Astrocyte (in vitro differentiated cells and primary cell): Measurements from ENCODE around the gene GLRA2. TPM values are rescaled to one million over a fixed set of nuclear protein-coding genes. Genes with fewer than 3 reads are reported as not detected.

Experiments
- DNase-seq: peaks from one replicate; pipeline ENCODE4 v3.0.0-alpha.2; 2010; ENCODE audit warnings: low read depth
- FAIRE-seq: peaks from 2 replicates; lab custom pipeline; 2011; peaks lifted over from hg19 to GRCh38; lab: Jason Lieb, UNC
- H2AFZ ChIP-seq: 2 replicates; pipeline ENCODE4 v1.6.0; 2012; ENCODE audit warnings: low read depth, low read length, inconsistent platforms
- H3K27ac ChIP-seq: 2 replicates; pipeline ENCODE4 v1.5.1; 2011; ENCODE audit warnings: low read depth, low read length, inconsistent platforms
- H3K27me3 ChIP-seq: 2 replicates; pipeline ENCODE4 v1.6.0; 2011; ENCODE audit warnings: low read length, inconsistent platforms; ENCODE audit not compliant: insufficient read depth
- H3K36me3 ChIP-seq: 2 replicates; pipeline ENCODE4 v1.5.1; 2011; ENCODE audit warnings: low read length, inconsistent platforms; ENCODE audit not compliant: insufficient read depth
- H3K4me1 ChIP-seq: 2 replicates; pipeline ENCODE4 v1.5.1; 2011; ENCODE audit warnings: low read length, inconsistent platforms; ENCODE audit not compliant: insufficient read depth
- H3K4me2 ChIP-seq: 2 replicates; pipeline ENCODE4 v1.6.0; 2012; ENCODE audit warnings: low read length, inconsistent platforms
- H3K4me3 ChIP-seq: 2 replicates; pipeline ENCODE4 v1.5.1; 2011; ENCODE audit warnings: low read depth, mild to moderate bottlenecking, low read length, inconsistent platforms; ENCODE audit not compliant: insufficient read depth
- H3K79me2 ChIP-seq: 2 replicates; pipeline ENCODE4 v1.6.0; 2012; ENCODE audit warnings: mild to moderate bottlenecking, low read length, inconsistent platforms; ENCODE audit not compliant: insufficient read depth
- H3K9ac ChIP-seq: 2 replicates; pipeline ENCODE4 v1.6.0; 2012; ENCODE audit warnings: mild to moderate bottlenecking, low read length, inconsistent platforms
- H3K9me3 ChIP-seq: 2 replicates; pipeline ENCODE4 v1.5.1; 2012; ENCODE audit warnings: low read depth, mild to moderate bottlenecking, low read length, inconsistent platforms; ENCODE audit not compliant: insufficient read depth
- H4K20me1 ChIP-seq: 2 replicates; pipeline ENCODE4 v1.6.0; 2012; ENCODE audit warnings: low read length, inconsistent platforms; ENCODE audit not compliant: insufficient read depth
- H3K27ac Mint-ChIP-seq: one replicate; pipeline ENCODE4 v1.8.0; 2021; ENCODE audit warnings: mild to moderate bottlenecking, mixed read lengths; ENCODE audit not compliant: unreplicated experiment
- H3K27me3 Mint-ChIP-seq: one replicate; pipeline ENCODE4 v1.8.0; 2021; ENCODE audit warnings: low read depth, mixed read lengths; ENCODE audit not compliant: unreplicated experiment
- H3K36me3 Mint-ChIP-seq: one replicate; pipeline ENCODE4 v1.8.0; 2021; ENCODE audit warnings: low read depth, mixed read lengths; ENCODE audit not compliant: unreplicated experiment
- H3K4me1 Mint-ChIP-seq: one replicate; pipeline ENCODE4 v1.8.0; 2021; ENCODE audit warnings: low read depth, mixed read lengths; ENCODE audit not compliant: unreplicated experiment
- H3K4me3 Mint-ChIP-seq: one replicate; pipeline ENCODE4 v1.8.0; 2021; ENCODE audit warnings: mild to moderate bottlenecking, moderate library complexity, mixed read lengths; ENCODE audit not compliant: unreplicated experiment
- H3K9me3 Mint-ChIP-seq: one replicate; pipeline ENCODE4 v1.8.0; 2021; ENCODE audit warnings: mild to moderate bottlenecking, mixed read lengths; ENCODE audit not compliant: unreplicated experiment
- CTCF ChIP-seq: IDR thresholded peaks from 2 replicates; pipeline ENCODE4 v1.5.1; 2011; ENCODE audit warnings: low read depth, mild to moderate bottlenecking, inconsistent platforms, low read length, moderate library complexity; ENCODE audit not compliant: insufficient read depth
- EZH2 ChIP-seq: IDR thresholded peaks from 2 replicates; pipeline ENCODE4 v1.6.1; 2012; ENCODE audit warnings: mild to moderate bottlenecking, low read length, inconsistent platforms; ENCODE audit not compliant: insufficient read depth
- total RNA-seq: library from RNA; stranded (reverse); gene quantifications from 2 replicates; pipeline ENCODE4 v1.2.1, GENCODE V29; 2021

GLRA2 gene
- total RNA-seq, 1 donor from 2014 or later = not detected

DNA sequence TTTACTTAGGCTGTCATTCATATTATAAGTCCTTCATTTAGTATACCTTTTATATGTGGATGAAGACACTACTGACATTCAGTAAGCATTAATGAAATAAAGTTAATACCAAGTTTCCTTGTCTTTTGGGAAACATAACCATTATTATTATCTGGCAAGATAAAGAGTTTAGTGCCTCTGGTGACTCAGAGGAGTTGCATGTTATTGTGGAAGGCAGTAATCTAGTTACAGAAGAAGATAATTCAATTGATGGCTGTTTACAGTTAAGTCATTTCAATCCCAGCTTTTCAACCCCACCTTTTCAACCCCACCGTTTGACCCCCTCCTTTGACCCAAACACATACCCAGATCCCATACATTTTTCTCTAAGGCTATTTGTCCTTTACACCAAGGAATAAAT, 199.7 kb downstream of the GLRA2 start:
- Histone ChIP-seq H3K27ac (no peak overlapping the region), H3K79me2 (no peaks in the 10 kb centered on the region), H3K4me1 (no peaks in the 10 kb centered on the region), H3K4me3 (no peak overlapping the region), H3K9me3 (no peaks in the 10 kb centered on the region), H3K36me3 (no peaks in the 10 kb centered on the region), H2AFZ (no peak overlapping the region), H3K9ac (no peak overlapping the region), H4K20me1 (no peaks in the 10 kb centered on the region), H3K27me3 (no peaks in the 10 kb centered on the region), H3K4me2 (no peak overlapping the region)
- Mint-ChIP-seq H3K9me3 (no peaks in the 10 kb centered on the region), H3K4me3 (no peak overlapping the region), H3K27me3 (no peaks in the 10 kb centered on the region), H3K36me3 (no peaks in the 10 kb centered on the region), H3K27ac (no peak overlapping the region), H3K4me1 (no peaks in the 10 kb centered on the region)
- DNase-seq (no peak), FAIRE-seq (no peak)
- TF ChIP-seq EZH2 = no peak

GRCh38 chrX:14738643-14739042, 209.3 kb downstream of the GLRA2 start:
- no peaks in the 10 kb centered on the region for H3K4me1 Mint-ChIP-seq
- no peak overlapping the region for H2AFZ ChIP-seq
- no peaks in the 10 kb centered on the region for H3K4me1 ChIP-seq
- FAIRE-seq = peak; percentile 52
- H3K27ac ChIP-seq = no peak overlapping the region
- H4K20me1 ChIP-seq = no peaks in the 10 kb centered on the region
- DNase-seq = peak; percentile 2
- no peaks in the 10 kb centered on the region for H3K36me3 Mint-ChIP-seq
- no peak overlapping the region for H3K27ac Mint-ChIP-seq
- H3K9me3 Mint-ChIP-seq = no peaks in the 10 kb centered on the region
- no peak overlapping the region for H3K4me3 ChIP-seq
- H3K36me3 ChIP-seq = no peaks in the 10 kb centered on the region
- TF ChIP-seq CTCF (no peak), EZH2 (no peak)
- H3K27me3 Mint-ChIP-seq = no peaks in the 10 kb centered on the region
- no peaks in the 10 kb centered on the region for H3K27me3 ChIP-seq
- no peak overlapping the region for H3K4me2 ChIP-seq
- H3K9me3 ChIP-seq = no peaks in the 10 kb centered on the region
- no peak overlapping the region for H3K4me3 Mint-ChIP-seq
- H3K9ac ChIP-seq = no peak overlapping the region
- no peaks in the 10 kb centered on the region for H3K79me2 ChIP-seq

DNA sequence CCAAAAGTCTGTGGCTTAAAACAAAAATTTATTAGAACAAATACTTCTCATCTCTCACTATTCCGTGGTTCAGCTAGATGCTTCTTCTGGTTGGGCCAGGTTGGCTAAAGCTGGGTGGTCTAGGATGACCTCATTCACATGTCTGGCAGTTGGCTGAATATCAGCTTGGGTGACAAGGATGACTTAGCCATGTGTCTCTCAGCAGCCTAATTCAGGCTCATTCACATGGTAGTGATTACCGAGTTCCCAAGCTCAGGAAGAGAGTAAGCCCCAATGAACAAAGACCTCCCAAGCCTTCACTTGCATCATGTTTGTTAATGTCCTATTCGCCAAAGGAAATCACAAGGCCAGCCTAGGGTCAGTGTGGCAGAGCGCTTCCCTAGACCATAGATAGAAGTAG, 224.1 kb downstream of the GLRA2 start:
- Mint-ChIP-seq H3K27ac (no peak overlapping the region), H3K4me3 (no peak overlapping the region), H3K4me1 (no peaks in the 10 kb centered on the region), H3K9me3 (no peaks in the 10 kb centered on the region), H3K27me3 (no peaks in the 10 kb centered on the region), H3K36me3 (no peaks in the 10 kb centered on the region)
- TF ChIP-seq EZH2 (no peak), CTCF (no peak)
- no peak overlapping the region for H2AFZ ChIP-seq
- FAIRE-seq = peak; percentile 23
- no peak overlapping the region for H3K27ac ChIP-seq
- DNase-seq = no peak
- no peak overlapping the region for H3K4me3 ChIP-seq
- H3K36me3 ChIP-seq = no peaks in the 10 kb centered on the region
- H3K4me2 ChIP-seq = no peak overlapping the region
- no peaks in the 10 kb centered on the region for H3K27me3 ChIP-seq
- no peaks in the 10 kb centered on the region for H3K4me1 ChIP-seq
- H3K9me3 ChIP-seq = no peaks in the 10 kb centered on the region
- no peaks in the 10 kb centered on the region for H4K20me1 ChIP-seq
- H3K79me2 ChIP-seq = no peaks in the 10 kb centered on the region
- no peak overlapping the region for H3K9ac ChIP-seq
